ENCODE data around the gene ZBTB7B.
"Not testable (repeated sequence)": the region's sequence is repeated elsewhere in the genome, so short reads cannot be mapped to it uniquely, and the experiment has no call there.

GRCh38 chr1:154995301-154995983, 7.2 kb upstream of the ZBTB7B start:
- peak; percentile 65 for TF ChIP-seq CTCF (IDR thresholded peaks at IDR 0.05)
- not testable (repeated sequence) for TF ChIP-seq ZFX (IDR thresholded peaks at IDR 0.05; ENCODE audit: borderline replicate concordance)
